ENCODE measurements around the gene GABRB2.
"Not testable (repeated sequence)": the region's sequence is repeated elsewhere in the genome, so short reads cannot be mapped to it uniquely, and the experiment has no call there.

GABRB2 gene

GRCh38 chr5:161295721-161296250, 250.7 kb downstream of the GABRB2 start:
- DNase-seq: no peak

- DNase-seq: no peak
Observed at GRCh38 chr5:161288071-161288470, 258.5 kb downstream of the GABRB2 start.

GRCh38 chr5:161287436-161287835, 259.1 kb downstream of the GABRB2 start:
- no peak for DNase-seq

GRCh38 chr5:161286066-161286655, 260.4 kb downstream of the GABRB2 start:
- no peak for DNase-seq

- DNase-seq: no peak
Observed at GRCh38 chr5:161284445-161284844, 262.1 kb downstream of the GABRB2 start.

- DNase-seq: no peak
Observed at GRCh38 chr5:161283296-161283695, 263.2 kb downstream of the GABRB2 start.

- DNase-seq: no peak
Observed at GRCh38 chr5:161278739-161279660, 267.5 kb downstream of the GABRB2 start.

GRCh38 chr5:161277011-161277410, 269.5 kb downstream of the GABRB2 start:
- DNase-seq: no peak

GRCh38 chr5:161274951-161275350, 271.6 kb downstream of the GABRB2 start:
- no peak for DNase-seq

- DNase-seq: no peak
Observed at GRCh38 chr5:161273410-161273809, 273.1 kb downstream of the GABRB2 start.

GRCh38 chr5:161271816-161272215, 274.7 kb downstream of the GABRB2 start:
- no peak for DNase-seq

- DNase-seq: no peak
Observed at GRCh38 chr5:161269125-161269524, 277.4 kb downstream of the GABRB2 start.

- no peak for DNase-seq
Observed at GRCh38 chr5:161266954-161267353, 279.6 kb downstream of the GABRB2 start.

- no peak for DNase-seq
Observed at GRCh38 chr5:161265006-161265405, 281.5 kb downstream of the GABRB2 start.

GRCh38 chr5:161263191-161263590, 283.3 kb downstream of the GABRB2 start:
- DNase-seq: no peak

- no peak for DNase-seq
Observed at GRCh38 chr5:161261668-161262323, 284.7 kb downstream of the GABRB2 start.

GRCh38 chr5:161258438-161258837, 288.1 kb downstream of the GABRB2 start:
- DNase-seq: no peak

- no peak for DNase-seq
Observed at GRCh38 chr5:161256957-161257356, 289.6 kb downstream of the GABRB2 start.

- not testable (repeated sequence) for DNase-seq
Observed at GRCh38 chr5:161252955-161253354, 293.6 kb downstream of the GABRB2 start.

GRCh38 chr5:161246749-161247148, 299.8 kb downstream of the GABRB2 start:
- no peak for DNase-seq

- DNase-seq: not testable (repeated sequence)
Observed at GRCh38 chr5:161245846-161246245, 300.7 kb downstream of the GABRB2 start.

Measured in SW 1271 (cell line).